Vagina (tissue), 2 donors: ENCODE results near the gene JADE2.
A peak's percentile ranks its signal among the peaks of the same experiment; 100 is the strongest.

Experiments
- CTCF ChIP-seq, 3 experiments: fragments of 450-650 bp in 2 of 3; fragments of 200-600 bp in 1 of 3; sonication (generic) in 1 of 3; IDR thresholded peaks; one replicate each; pipeline ENCODE4 v1.5.1; 2017 to 2019; ENCODE audit warnings: antibody characterized with exemption in 3 of 3, mild to moderate bottlenecking in 2 of 3, moderate library complexity in 2 of 3
- POLR2A ChIP-seq, 2 donors: fragments of 450-650 bp; IDR thresholded peaks; one replicate each; pipeline ENCODE4 v1.6.1; 2017; ENCODE audit warnings: antibody characterized with exemption in 2 of 2, mild to moderate bottlenecking in 2 of 2, moderate library complexity in 2 of 2
- POLR2AphosphoS5 ChIP-seq, 2 donors: sonication (generic); formaldehyde crosslinking; IDR thresholded peaks; one replicate each; pipeline ENCODE4 v1.9.0; 2017; ENCODE audit warnings: antibody characterized with exemption in 2 of 2, mild to moderate bottlenecking in 2 of 2, low read depth in 1 of 2; ENCODE audit not compliant: insufficient read depth in 1 of 2

- TF ChIP-seq POLR2AphosphoS5 (IDR thresholded peaks at IDR 0.05; ENCODE audit: insufficient read depth in 1 of 2, low read depth in 1 of 2) (peak in 1 of 2 donors; percentile 40), CTCF (IDR thresholded peaks at IDR 0.05) (no peak), POLR2A (IDR thresholded peaks at IDR 0.05) (no peak)
Observed at GRCh38 chr5:134568761-134569695, 43.6 kb downstream of the JADE2 start.
